GM21526 (cell line): ENCODE results near the gene ILDR2.

Experiments used
- ATAC-seq: cut with Tn5 transposase; IDR thresholded peaks from one replicate; pipeline ENCODE4 v1.9.1; 2021; ENCODE audit warnings: moderate library complexity; ENCODE audit not compliant: unreplicated experiment, low FRiP score

ILDR2 gene

GRCh38 chr1:166975361-166976129 lies at the start of gene ILDR2:
TSS of gene ILDR2 (minus strand) at chr1:166975540. CDS start at chr1:166975268, 272 bp downstream.
- peak; percentile 70 for ATAC-seq

- no peak for ATAC-seq
These were observed 47.0 kb upstream of the ILDR2 start for GRCh38 chr1:167022384-167022783.

GRCh38 chr1:167016100-167016750 lies 40.9 kb upstream of the ILDR2 start:
- no peak for ATAC-seq

GRCh38 chr1:167013108-167013929 lies 38.0 kb upstream of the ILDR2 start:
- ATAC-seq = no peak

- no peak for ATAC-seq
These were observed 37.2 kb upstream of the ILDR2 start for GRCh38 chr1:167012570-167012969.

- ATAC-seq = no peak
These were observed 36.3 kb upstream of the ILDR2 start for GRCh38 chr1:167011560-167012191.

- ATAC-seq = no peak
These were observed 28.4 kb upstream of the ILDR2 start for GRCh38 chr1:167003711-167004110.

GRCh38 chr1:167002354-167002753 lies 27.0 kb upstream of the ILDR2 start:
- no peak for ATAC-seq

- no peak for ATAC-seq
These were observed 25.2 kb upstream of the ILDR2 start for GRCh38 chr1:167000546-167000945.

GRCh38 chr1:166999500-167000055 lies 24.2 kb upstream of the ILDR2 start:
- peak; percentile 90 for ATAC-seq

- peak; percentile 34 for ATAC-seq
These were observed 23.7 kb upstream of the ILDR2 start for GRCh38 chr1:166999075-166999474.

- ATAC-seq = no peak
These were observed 13.7 kb upstream of the ILDR2 start, which contains the start of gene MAEL for GRCh38 chr1:166988974-166989515. TSS of gene MAEL (plus strand) at chr1:166989280. CDS start at chr1:166989353, 73 bp downstream.

- ATAC-seq = no peak
These were observed 6.2 kb upstream of the ILDR2 start for GRCh38 chr1:166981589-166981988.

GRCh38 chr1:166980818-166981217 lies 5.5 kb upstream of the ILDR2 start:
- ATAC-seq = no peak

GRCh38 chr1:166980383-166980782 lies 5.0 kb upstream of the ILDR2 start:
- ATAC-seq = no peak

- ATAC-seq = peak; percentile 52
These were observed 3.5 kb upstream of the ILDR2 start for GRCh38 chr1:166978821-166979220.

GRCh38 chr1:166977951-166978350 lies 2.6 kb upstream of the ILDR2 start:
- no peak for ATAC-seq

- no peak for ATAC-seq
These were observed 544 bp downstream of the ILDR2 start for GRCh38 chr1:166974647-166975345.

GRCh38 chr1:166972826-166973225 lies 2.5 kb downstream of the ILDR2 start:
- ATAC-seq = no peak
